Activated CD4-positive, alpha-beta memory T cell treated with anti-CD3 and anti-CD28 coated beads for 36 hours (primary cell): Measurements from ENCODE around the gene HLA-DOA. TPM values are rescaled to one million over a fixed set of nuclear protein-coding genes. Genes with fewer than 3 reads are reported as not detected.

Source experiments
- CTCF ChIA-PET: fragments of 350-600 bp; sonication (Branson Sonifier 250); formaldehyde crosslinking; loops from one replicate; lab custom pipeline; 2021; ENCODE audit warnings: antibody characterized with exemption, inconsistent platforms; lab: Charles Lee
- POLR2A ChIA-PET: fragments of 350-600 bp; sonication (Branson Sonifier 250); formaldehyde crosslinking; loops from one replicate; lab custom pipeline; 2021; ENCODE audit warnings: antibody characterized with exemption; lab: Charles Lee
- DNase-seq: peaks from one replicate; pipeline ENCODE4 v3.0.0-alpha.2; 2020
- H3K27ac Mint-ChIP-seq: one replicate; pipeline ENCODE4 v1.8.0; 2021; ENCODE audit warnings: mixed read lengths
- H3K27me3 Mint-ChIP-seq: one replicate; pipeline ENCODE4 v1.8.0; 2021; ENCODE audit warnings: mixed read lengths
- H3K36me3 Mint-ChIP-seq: one replicate; pipeline ENCODE4 v1.8.0; 2021; ENCODE audit warnings: mixed read lengths
- H3K4me1 Mint-ChIP-seq: one replicate; pipeline ENCODE4 v1.8.0; 2021; ENCODE audit warnings: low read depth, mixed read lengths
- H3K4me3 Mint-ChIP-seq: one replicate; pipeline ENCODE4 v1.8.0; 2021; ENCODE audit warnings: mild to moderate bottlenecking, mixed read lengths
- H3K9me3 Mint-ChIP-seq: one replicate; pipeline ENCODE4 v1.8.0; 2021; ENCODE audit warnings: mixed read lengths
- intact Hi-C: fragments of 100-400 bp; cut with micrococcal nuclease; formaldehyde crosslinking; loops from one replicate; pipeline ENCODE4 v1.15.1; 2023
- total RNA-seq, 2 experiments: library from RNA; stranded (reverse); gene quantifications; one replicate each; pipeline ENCODE4 v1.2.3, GENCODE V29; 2021

The HLA-DOA gene
- total RNA-seq, 2 experiments from 2014 or later = 0.53 to 0.55 TPM

GRCh38 chr6:32984622-32985389 lies 24.6 kb downstream of the HLA-DOA start:
- intact Hi-C loops = loop anchor here (1.0 to 2.0 kb wide), 4 partner anchors 32 to 100 kb away; partner anchors contain the start of genes HLA-DMA and HLA-DMB
- H3K4me3 Mint-ChIP-seq = no peak overlapping the region
- CTCF ChIA-PET = interaction anchor here (0.6 to 11.6 kb wide), 57 partner anchors 8 to 883 kb away, joined by 3 to 384 read pairs (median 7); partner anchors contain the start of genes BRD2, HLA-DMA, HLA-DMB and HLA-DPA1
- peak; percentile 93 for DNase-seq
- H3K4me1 Mint-ChIP-seq = peaks cover 19% of the 10 kb centered on the region
- H3K9me3 Mint-ChIP-seq = no peaks in the 10 kb centered on the region
- H3K27ac Mint-ChIP-seq = no peak overlapping the region
- peaks cover 17% of the 10 kb centered on the region for H3K36me3 Mint-ChIP-seq
- POLR2A ChIA-PET = interaction anchor here (0.8 to 6.7 kb wide), 5 partner anchors 14 to 146 kb away, joined by 3 to 125 read pairs (median 4); partner anchors contain the start of genes BRD2 and TAP2
- H3K27me3 Mint-ChIP-seq = no peaks in the 10 kb centered on the region

DNA sequence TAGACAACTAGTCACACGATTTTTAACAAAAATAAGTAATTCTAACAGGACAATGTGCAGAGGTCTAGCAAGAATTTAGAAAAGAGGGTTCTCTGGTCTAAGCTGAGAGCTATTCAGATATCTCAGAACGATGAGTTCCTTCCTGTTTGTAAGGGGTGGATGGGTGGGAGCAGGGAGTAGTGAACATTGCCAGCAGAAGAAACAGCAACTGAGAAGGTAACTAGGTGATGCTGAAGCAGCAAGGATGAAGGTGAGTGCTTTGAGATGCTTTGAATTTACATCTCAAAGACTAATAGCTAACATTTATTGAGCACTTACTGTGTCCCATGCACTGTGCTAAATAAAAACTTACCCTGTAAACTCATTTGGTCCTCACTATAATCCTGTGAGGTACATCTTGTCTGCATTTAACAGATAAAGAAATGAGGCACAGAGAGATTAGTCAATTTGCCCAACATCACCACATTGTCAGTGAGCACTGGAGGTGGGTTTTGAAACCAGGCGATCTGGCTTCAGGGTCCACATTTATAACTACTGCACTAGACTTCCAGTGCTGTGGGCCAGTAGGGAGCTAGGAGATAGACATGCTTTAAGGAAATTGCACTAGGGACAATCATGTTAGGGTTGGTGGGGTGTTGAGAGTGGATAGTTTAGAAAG lies 25.3 kb downstream of the HLA-DOA start:
- DNase-seq = no peak
- Mint-ChIP-seq H3K9me3 (no peaks in the 10 kb centered on the region), H3K27me3 (no peaks in the 10 kb centered on the region), H3K36me3 (peaks cover 23% of the 10 kb centered on the region), H3K4me3 (no peak overlapping the region), H3K27ac (no peak overlapping the region), H3K4me1 (peaks cover 19% of the 10 kb centered on the region)
- CTCF ChIA-PET = interaction anchor here (0.6 to 11.6 kb wide), 55 partner anchors 9 to 288 kb away, joined by 3 to 384 read pairs (median 7); partner anchors contain the start of genes BRD2, HLA-DMA, HLA-DMB and HLA-DPA1
- intact Hi-C loops = loop anchor here (1.0 to 2.0 kb wide), 4 partner anchors 31 to 99 kb away; partner anchors contain the start of genes HLA-DMA and HLA-DMB
- POLR2A ChIA-PET = interaction anchor here (0.8 to 6.7 kb wide), 6 partner anchors 13 to 146 kb away, joined by 3 to 125 read pairs (median 4); partner anchors contain the start of genes BRD2 and TAP2

GRCh38 chr6:32983493-32983848 lies 25.9 kb downstream of the HLA-DOA start:
- H3K36me3 Mint-ChIP-seq = peaks cover 29% of the 10 kb centered on the region
- CTCF ChIA-PET = interaction anchor here (1.1 to 11.6 kb wide), 18 partner anchors 9 to 156 kb away, joined by 3 to 384 read pairs (median 18); partner anchors contain the start of genes BRD2, HLA-DMA, HLA-DMB and HLA-DPA1
- H3K4me1 Mint-ChIP-seq = peaks cover 22% of the 10 kb centered on the region
- no peaks in the 10 kb centered on the region for H3K9me3 Mint-ChIP-seq
- intact Hi-C loops = no loop called here
- no peak for DNase-seq
- no peak overlapping the region for H3K27ac Mint-ChIP-seq
- POLR2A ChIA-PET = interaction anchor here (1.2 to 6.7 kb wide), 3 partner anchors 12 to 138 kb away, joined by 3 to 125 read pairs (median 4); partner anchors contain the start of gene BRD2
- no peaks in the 10 kb centered on the region for H3K27me3 Mint-ChIP-seq
- no peak overlapping the region for H3K4me3 Mint-ChIP-seq

DNA sequence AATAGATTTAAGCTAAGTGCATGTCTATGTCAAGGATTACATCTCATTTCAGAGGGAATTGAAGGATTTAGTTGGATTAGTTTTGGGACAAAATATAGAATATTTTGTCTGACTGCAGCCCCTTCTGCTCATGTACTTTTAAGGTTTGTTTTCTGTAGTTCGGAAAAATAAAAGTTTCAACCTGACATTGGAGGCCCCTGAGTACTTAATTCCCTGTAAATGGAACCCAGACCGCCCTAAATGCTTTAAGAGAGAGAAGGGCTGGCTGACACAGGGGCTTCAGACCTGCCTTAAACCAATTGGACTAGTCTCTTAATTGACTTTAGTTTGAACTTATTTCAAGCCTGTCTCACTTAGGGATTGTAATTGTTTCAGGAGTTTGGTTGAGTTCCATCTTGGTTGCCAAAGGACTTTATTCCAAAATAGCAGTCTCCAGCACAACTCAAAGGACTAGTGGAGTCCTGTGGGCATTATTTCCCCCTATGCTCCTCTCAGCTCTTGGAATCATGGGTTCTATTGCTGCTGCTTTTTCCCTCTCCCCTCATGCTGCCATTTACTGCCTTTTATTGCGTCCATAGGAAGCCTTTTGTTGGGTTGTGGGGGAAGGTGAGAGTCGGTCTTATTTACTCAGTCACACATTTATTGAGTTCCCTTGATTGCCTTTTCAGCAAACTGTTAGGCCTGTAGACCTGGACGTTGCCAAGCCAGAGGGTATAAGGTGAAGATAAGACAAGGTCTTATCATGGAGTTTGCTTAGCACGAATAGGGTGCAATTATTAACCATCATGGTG lies 26.5 kb downstream of the HLA-DOA start:
- Mint-ChIP-seq H3K27me3 (no peaks in the 10 kb centered on the region), H3K27ac (no peak overlapping the region), H3K4me1 (peaks cover 27% of the 10 kb centered on the region), H3K4me3 (no peak overlapping the region), H3K9me3 (no peaks in the 10 kb centered on the region), H3K36me3 (peaks cover 35% of the 10 kb centered on the region)
- intact Hi-C loops = no loop called here
- no peak for DNase-seq
- ChIA-PET CTCF (interaction anchor here (1.4 to 11.6 kb wide), 12 partner anchors 14 to 145 kb away, joined by 4 to 384 read pairs (median 40); partner anchors contain the start of genes BRD2, HLA-DMA, HLA-DMB and HLA-DPA1), POLR2A (interaction anchor here (1.2 to 6.7 kb wide), 3 partner anchors 12 to 138 kb away, joined by 3 to 125 read pairs (median 4); partner anchors contain the start of gene BRD2)

DNA sequence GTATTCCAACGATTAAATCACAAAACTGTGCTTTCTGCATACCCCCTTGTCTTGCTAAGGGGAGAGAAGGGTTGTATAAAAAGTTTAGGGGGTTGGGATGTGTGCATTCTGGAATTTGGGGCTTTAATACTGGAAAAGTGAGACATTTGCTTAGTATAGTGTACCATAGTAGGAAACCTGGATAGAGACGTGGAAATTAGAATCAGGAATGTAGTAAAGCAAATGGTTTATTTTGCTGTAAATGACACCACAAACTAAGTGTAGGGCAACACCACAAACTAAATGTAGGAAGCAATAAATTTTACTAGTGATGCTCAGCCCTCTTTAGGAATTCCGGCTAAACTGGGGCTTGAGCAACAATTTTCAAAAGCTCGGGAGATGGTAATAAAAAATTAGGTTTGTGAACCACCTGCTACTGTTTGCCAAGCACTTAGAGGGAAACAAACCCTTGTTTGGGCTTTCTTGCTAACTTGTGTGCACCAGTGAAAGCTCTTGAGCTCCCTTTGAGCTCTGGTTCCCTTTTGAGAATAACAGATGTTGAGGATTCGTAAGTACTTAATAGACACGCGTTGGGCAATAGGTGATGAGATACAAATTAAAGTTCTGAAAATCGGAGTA lies 27.2 kb downstream of the HLA-DOA start:
- H3K36me3 Mint-ChIP-seq = peaks cover 42% of the 10 kb centered on the region
- ChIA-PET POLR2A (interaction anchor here (6.7 kb wide), 1 partner anchor 11 kb away, joined by 125 read pairs; the partner anchor contains the start of gene BRD2), CTCF (interaction anchor here (0.9 to 11.6 kb wide), 5 partner anchors 13 to 144 kb away, joined by 3 to 384 read pairs (median 108); partner anchors contain the start of genes BRD2, HLA-DMB and TAP2)
- no peak overlapping the region for H3K27ac Mint-ChIP-seq
- peaks cover 34% of the 10 kb centered on the region for H3K4me1 Mint-ChIP-seq
- no peak for DNase-seq
- no peaks in the 10 kb centered on the region for H3K27me3 Mint-ChIP-seq
- intact Hi-C loops = no loop called here
- no peak overlapping the region for H3K4me3 Mint-ChIP-seq
- no peaks in the 10 kb centered on the region for H3K9me3 Mint-ChIP-seq

DNA sequence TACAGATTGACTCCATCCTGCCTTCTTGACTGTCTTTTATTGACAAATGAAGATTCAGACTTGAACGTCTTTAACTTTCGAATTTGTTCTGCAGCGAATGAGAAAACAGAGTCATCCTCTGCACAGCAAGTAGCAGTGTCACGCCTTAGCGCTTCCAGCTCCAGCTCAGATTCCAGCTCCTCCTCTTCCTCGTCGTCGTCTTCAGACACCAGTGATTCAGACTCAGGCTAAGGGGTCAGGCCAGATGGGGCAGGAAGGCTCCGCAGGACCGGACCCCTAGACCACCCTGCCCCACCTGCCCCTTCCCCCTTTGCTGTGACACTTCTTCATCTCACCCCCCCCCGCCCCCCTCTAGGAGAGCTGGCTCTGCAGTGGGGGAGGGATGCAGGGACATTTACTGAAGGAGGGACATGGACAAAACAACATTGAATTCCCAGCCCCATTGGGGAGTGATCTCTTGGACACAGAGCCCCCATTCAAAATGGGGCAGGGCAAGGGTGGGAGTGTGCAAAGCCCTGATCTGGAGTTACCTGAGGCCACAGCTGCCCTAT lies 28.8 kb downstream of the HLA-DOA start:
- ChIA-PET CTCF (interaction anchor here (0.6 to 11.6 kb wide), 8 partner anchors 11 to 141 kb away, joined by 3 to 384 read pairs (median 4); partner anchors contain the start of genes BRD2, HLA-DMA and HLA-DMB), POLR2A (interaction anchor here (0.9 to 6.7 kb wide), 4 partner anchors 10 to 142 kb away, joined by 3 to 125 read pairs (median 3); partner anchors contain the start of genes BRD2 and TAP2)
- no peak overlapping the region for H3K4me3 Mint-ChIP-seq
- H3K9me3 Mint-ChIP-seq = no peaks in the 10 kb centered on the region
- intact Hi-C loops = no loop called here
- no peak for DNase-seq
- no peaks in the 10 kb centered on the region for H3K27me3 Mint-ChIP-seq
- H3K4me1 Mint-ChIP-seq = peaks cover 50% of the 10 kb centered on the region
- peaks cover 58% of the 10 kb centered on the region for H3K36me3 Mint-ChIP-seq
- no peak overlapping the region for H3K27ac Mint-ChIP-seq

DNA sequence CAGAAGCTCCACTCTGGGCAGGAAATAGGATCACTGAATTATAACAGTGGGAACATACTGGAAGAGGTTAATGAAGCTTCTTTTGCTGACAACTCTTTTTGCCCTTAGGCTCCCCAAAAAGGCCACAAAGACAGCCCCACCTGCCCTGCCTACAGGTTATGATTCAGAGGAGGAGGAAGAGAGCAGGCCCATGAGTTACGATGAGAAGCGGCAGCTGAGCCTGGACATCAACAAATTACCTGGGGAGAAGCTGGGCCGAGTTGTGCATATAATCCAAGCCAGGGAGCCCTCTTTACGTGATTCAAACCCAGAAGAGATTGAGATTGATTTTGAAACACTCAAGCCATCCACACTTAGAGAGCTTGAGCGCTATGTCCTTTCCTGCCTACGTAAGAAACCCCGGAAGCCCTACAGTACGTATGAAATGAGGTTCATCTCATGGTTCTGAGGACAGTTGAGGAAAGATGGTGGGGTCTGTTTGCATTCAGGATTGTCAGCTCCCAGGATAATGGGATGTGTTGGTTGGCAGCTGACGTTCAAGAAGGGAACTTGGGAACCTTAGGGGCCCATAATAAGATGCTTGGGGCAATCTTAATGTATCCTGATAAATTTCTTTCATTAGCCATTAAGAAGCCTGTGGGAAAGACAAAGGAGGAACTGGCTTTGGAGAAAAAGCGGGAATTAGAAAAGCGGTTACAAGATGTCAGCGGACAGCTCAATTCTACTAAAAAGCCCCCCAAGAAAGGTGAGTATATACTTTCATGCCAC lies 29.5 kb downstream of the HLA-DOA start:
- intact Hi-C loops = loop anchor here (10.0 kb wide), 1 partner anchor 1005 kb away; the partner anchor contains the start of gene DXO
- CTCF ChIA-PET = interaction anchor here (0.8 to 11.6 kb wide), 5 partner anchors 11 to 112 kb away, joined by 3 to 384 read pairs (median 26); partner anchors contain the start of genes BRD2, HLA-DMA and HLA-DMB
- peak overlapping the region; percentile 38 for H3K27ac Mint-ChIP-seq
- H3K36me3 Mint-ChIP-seq = peaks cover 65% of the 10 kb centered on the region
- no peaks in the 10 kb centered on the region for H3K9me3 Mint-ChIP-seq
- no peak overlapping the region for H3K4me3 Mint-ChIP-seq
- POLR2A ChIA-PET = interaction anchor here (0.9 to 6.7 kb wide), 3 partner anchors 9 to 142 kb away, joined by 3 to 125 read pairs (median 3); partner anchors contain the start of genes BRD2 and TAP2
- DNase-seq = no peak
- H3K27me3 Mint-ChIP-seq = no peaks in the 10 kb centered on the region
- H3K4me1 Mint-ChIP-seq = peaks cover 56% of the 10 kb centered on the region

- H3K27ac Mint-ChIP-seq = peak overlapping the region; percentile 80
- H3K27me3 Mint-ChIP-seq = no peaks in the 10 kb centered on the region
- no peak for DNase-seq
- H3K4me3 Mint-ChIP-seq = no peak overlapping the region
- POLR2A ChIA-PET = interaction anchor here (0.5 to 1.5 kb wide), 3 partner anchors 9 to 309 kb away, joined by 3 to 4 read pairs (median 3); partner anchors contain the start of gene BRD2
- H3K9me3 Mint-ChIP-seq = no peaks in the 10 kb centered on the region
- peaks cover 46% of the 10 kb centered on the region for H3K4me1 Mint-ChIP-seq
- peaks cover 84% of the 10 kb centered on the region for H3K36me3 Mint-ChIP-seq
- CTCF ChIA-PET = interaction anchor here (0.9 to 16.8 kb wide), 5 partner anchors 25 to 140 kb away, joined by 3 to 250 read pairs (median 11); partner anchors contain the start of genes HLA-DMA and TAP2
- intact Hi-C loops = loop anchor here (10.0 kb wide), 1 partner anchor 1003 kb away; the partner anchor contains the start of gene DXO
Measured at GRCh38 chr6:32977953-32978324, 31.5 kb downstream of the HLA-DOA start.

DNA sequence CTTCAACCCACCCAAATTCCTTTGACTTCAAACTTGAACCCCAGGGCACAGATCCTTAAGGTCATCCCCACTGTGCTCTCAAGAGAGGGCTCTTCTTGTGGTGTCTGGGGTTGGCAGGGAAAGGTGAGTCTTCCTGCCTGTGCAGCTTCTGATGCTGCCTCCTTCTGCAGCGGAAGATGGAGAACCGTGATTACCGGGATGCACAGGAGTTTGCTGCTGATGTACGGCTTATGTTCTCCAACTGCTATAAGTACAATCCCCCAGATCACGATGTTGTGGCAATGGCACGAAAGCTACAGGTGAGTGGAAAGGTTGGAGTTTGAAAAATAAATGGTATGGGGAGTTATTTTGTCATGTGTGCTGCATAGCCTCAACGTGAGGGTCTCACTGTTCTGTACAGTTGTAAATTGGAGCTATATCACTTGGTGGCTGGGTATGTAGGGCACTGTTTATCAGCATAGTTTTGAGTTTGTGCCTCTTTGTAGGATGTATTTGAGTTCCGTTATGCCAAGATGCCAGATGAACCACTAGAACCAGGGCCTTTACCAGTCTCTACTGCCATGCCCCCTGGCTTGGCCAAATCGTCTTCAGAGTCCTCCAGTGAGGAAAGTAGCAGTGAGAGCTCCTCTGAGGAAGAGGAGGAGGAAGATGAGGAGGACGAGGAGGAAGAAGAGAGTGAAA lies 32.0 kb downstream of the HLA-DOA start:
- H3K36me3 Mint-ChIP-seq = peaks cover 90% of the 10 kb centered on the region
- peaks cover 46% of the 10 kb centered on the region for H3K4me1 Mint-ChIP-seq
- H3K27ac Mint-ChIP-seq = peak overlapping the region; percentile 80
- H3K4me3 Mint-ChIP-seq = peak overlapping the region; percentile 1
- intact Hi-C loops = loop anchor here (10.0 kb wide), 1 partner anchor 1003 kb away; the partner anchor contains the start of gene DXO
- no peaks in the 10 kb centered on the region for H3K9me3 Mint-ChIP-seq
- ChIA-PET CTCF (interaction anchor here (0.9 to 16.8 kb wide), 6 partner anchors 7 to 139 kb away, joined by 3 to 267 read pairs (median 12); partner anchors contain the start of genes HLA-DMA and TAP2), POLR2A (interaction anchor here (0.5 to 1.5 kb wide), 5 partner anchors 9 to 309 kb away, joined by 3 to 4 read pairs (median 3); partner anchors contain the start of genes BRD2 and TAP2)
- H3K27me3 Mint-ChIP-seq = no peaks in the 10 kb centered on the region
- DNase-seq = no peak
